Tibial nerve (tissue), 4 donors: ENCODE measurements around the gene KAT6B.

Experiments used
- EP300 ChIP-seq, 2 donors: sonication (generic); formaldehyde crosslinking; IDR thresholded peaks; one replicate each; pipeline ENCODE4 v1.6.1; 2017; ENCODE audit warnings: antibody characterized with exemption in 2 of 2, mild to moderate bottlenecking in 1 of 2
- TF ChIP-seq, protein P1 (sequence below), 5 experiments: fragments of 200-600 bp in 3 of 5; fragments of 450-650 bp in 2 of 5; sonication (generic) in 3 of 5; IDR thresholded peaks; one replicate each; pipeline ENCODE4 v1.5.1; 2016 to 2019; ENCODE audit warnings: antibody characterized with exemption in 5 of 5, mild to moderate bottlenecking in 3 of 5, moderate library complexity in 2 of 5

DNA sequence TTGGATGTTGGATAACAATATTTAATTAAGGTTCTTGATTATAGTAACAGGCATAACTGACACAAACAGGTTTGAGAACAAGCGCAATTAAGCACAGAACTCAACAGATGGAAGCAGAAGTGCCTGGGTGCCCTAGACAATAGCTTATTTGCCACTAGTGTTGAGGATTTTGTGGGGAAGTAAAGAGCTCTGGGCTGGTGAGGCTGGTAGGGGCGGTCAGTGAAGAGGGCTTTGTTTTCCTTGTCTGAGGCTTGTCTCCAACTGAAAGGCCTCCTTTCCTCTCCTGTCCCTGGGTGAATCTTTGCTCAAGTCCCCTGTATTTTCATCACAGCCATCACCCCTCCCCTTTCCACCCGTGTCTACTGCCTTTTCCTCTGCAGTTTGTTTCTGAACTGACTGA, 104.6 kb downstream of the KAT6B start:
- no peak for TF ChIP-seq EP300 (IDR thresholded peaks at IDR 0.05)
- TF ChIP-seq, protein P1, sequence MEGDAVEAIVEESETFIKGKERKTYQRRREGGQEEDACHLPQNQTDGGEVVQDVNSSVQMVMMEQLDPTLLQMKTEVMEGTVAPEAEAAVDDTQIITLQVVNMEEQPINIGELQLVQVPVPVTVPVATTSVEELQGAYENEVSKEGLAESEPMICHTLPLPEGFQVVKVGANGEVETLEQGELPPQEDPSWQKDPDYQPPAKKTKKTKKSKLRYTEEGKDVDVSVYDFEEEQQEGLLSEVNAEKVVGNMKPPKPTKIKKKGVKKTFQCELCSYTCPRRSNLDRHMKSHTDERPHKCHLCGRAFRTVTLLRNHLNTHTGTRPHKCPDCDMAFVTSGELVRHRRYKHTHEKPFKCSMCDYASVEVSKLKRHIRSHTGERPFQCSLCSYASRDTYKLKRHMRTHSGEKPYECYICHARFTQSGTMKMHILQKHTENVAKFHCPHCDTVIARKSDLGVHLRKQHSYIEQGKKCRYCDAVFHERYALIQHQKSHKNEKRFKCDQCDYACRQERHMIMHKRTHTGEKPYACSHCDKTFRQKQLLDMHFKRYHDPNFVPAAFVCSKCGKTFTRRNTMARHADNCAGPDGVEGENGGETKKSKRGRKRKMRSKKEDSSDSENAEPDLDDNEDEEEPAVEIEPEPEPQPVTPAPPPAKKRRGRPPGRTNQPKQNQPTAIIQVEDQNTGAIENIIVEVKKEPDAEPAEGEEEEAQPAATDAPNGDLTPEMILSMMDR (IDR thresholded peaks at IDR 0.05): no peak
